GM12875 (cell line): ENCODE results near the gene FAM229A.

Experiments used
- H3K4me3 ChIP-seq: one replicate; pipeline ENCODE4 v1.5.1; 2011; ENCODE audit warnings: low read depth, low read length, control low read depth
- CTCF ChIP-seq: IDR thresholded peaks from 2 replicates; pipeline ENCODE4 v1.5.1; 2011; ENCODE audit warnings: low read depth, mild to moderate bottlenecking, control low read depth, inconsistent platforms, low read length, moderate library complexity, borderline replicate concordance; ENCODE audit not compliant: insufficient read depth

The FAM229A gene

GRCh38 chr1:32349211-32349708, 13.0 kb downstream of the FAM229A start:
- no peak for TF ChIP-seq CTCF
- H3K4me3 ChIP-seq, result no peak overlapping the region

- no peak for TF ChIP-seq CTCF
- no peak overlapping the region for H3K4me3 ChIP-seq
Measured at GRCh38 chr1:32346532-32347157, 15.6 kb downstream of the FAM229A start.

GRCh38 chr1:32345289-32345827, 16.9 kb downstream of the FAM229A start:
- no peak for TF ChIP-seq CTCF
- no peak overlapping the region for H3K4me3 ChIP-seq

- no peak overlapping the region for H3K4me3 ChIP-seq
- no peak for TF ChIP-seq CTCF
Measured at GRCh38 chr1:32342704-32343103, 19.6 kb downstream of the FAM229A start.

GRCh38 chr1:32341971-32342370, 20.3 kb downstream of the FAM229A start:
- no peak for TF ChIP-seq CTCF
- no peak overlapping the region for H3K4me3 ChIP-seq

GRCh38 chr1:32341186-32341757, 21.0 kb downstream of the FAM229A start:
- no peak overlapping the region for H3K4me3 ChIP-seq
- no peak for TF ChIP-seq CTCF

GRCh38 chr1:32339363-32339978, 22.8 kb downstream of the FAM229A start:
- H3K4me3 ChIP-seq, result no peak overlapping the region
- no peak for TF ChIP-seq CTCF
